ENCODE data around the gene CHID1.

The CHID1 gene

GRCh38 chr11:914204-914603 is 3.6 kb upstream of the CHID1 start:
- TF ChIP-seq EZH2phosphoT487 (IDR thresholded peaks at IDR 0.05; ENCODE audit: borderline replicate concordance, low read length) (no peak), CTCF (IDR thresholded peaks at IDR 0.05; ENCODE audit: low read depth, low read length, poor library complexity, severe bottlenecking) (no peak)
- Histone ChIP-seq H3K4me2 (ENCODE audit: low read length) (no peak overlapping the region), H3K4me1 (ENCODE audit: control insufficient read depth, low read length) (peaks cover 16% of the 10 kb centered on the region), H3K27me3 (ENCODE audit: control insufficient read depth, low read length) (no peaks in the 10 kb centered on the region), H3K4me3 (ENCODE audit: low read length) (no peak overlapping the region), H3K27ac (ENCODE audit: low read depth, low read length) (no peak overlapping the region), H3K36me3 (ENCODE audit: control insufficient read depth, low read length) (peaks cover 6% of the 10 kb centered on the region), H3K9me3 (ENCODE audit: control insufficient read depth, insufficient read depth, low read length) (no peaks in the 10 kb centered on the region), H3K9me2 (replicated peaks; ENCODE audit: control insufficient read depth, low read length) (no peaks in the 10 kb centered on the region), H3K79me2 (ENCODE audit: control insufficient read depth, low read length) (peaks cover 14% of the 10 kb centered on the region), H4K20me1 (ENCODE audit: control insufficient read depth, insufficient read depth, low read depth, low read length) (no peaks in the 10 kb centered on the region), H3F3A (ENCODE audit: control insufficient read depth, insufficient read depth) (no peaks in the 10 kb centered on the region)

- Histone ChIP-seq H3K36me3 (ENCODE audit: control insufficient read depth, low read length) (peaks cover 16% of the 10 kb centered on the region), H3K27me3 (ENCODE audit: control insufficient read depth, low read length) (no peaks in the 10 kb centered on the region), H3F3A (ENCODE audit: control insufficient read depth, insufficient read depth) (no peaks in the 10 kb centered on the region), H3K4me2 (ENCODE audit: low read length) (no peak overlapping the region), H3K9me2 (replicated peaks; ENCODE audit: control insufficient read depth, low read length) (no peaks in the 10 kb centered on the region), H4K20me1 (ENCODE audit: control insufficient read depth, insufficient read depth, low read depth, low read length) (no peaks in the 10 kb centered on the region), H3K4me3 (ENCODE audit: low read length) (no peak overlapping the region), H3K27ac (ENCODE audit: low read depth, low read length) (no peak overlapping the region), H3K4me1 (ENCODE audit: control insufficient read depth, low read length) (peaks cover 20% of the 10 kb centered on the region), H3K79me2 (ENCODE audit: control insufficient read depth, low read length) (peaks cover 25% of the 10 kb centered on the region), H3K9me3 (ENCODE audit: control insufficient read depth, insufficient read depth, low read length) (no peaks in the 10 kb centered on the region)
- no peak for TF ChIP-seq EZH2phosphoT487 (IDR thresholded peaks at IDR 0.05; ENCODE audit: borderline replicate concordance, low read length)
- no peak for TF ChIP-seq CTCF (IDR thresholded peaks at IDR 0.05; ENCODE audit: low read depth, low read length, poor library complexity, severe bottlenecking)
Observed at GRCh38 chr11:913043-913442, 2.4 kb upstream of the CHID1 start.

GRCh38 chr11:912266-912665 is 1.7 kb upstream of the CHID1 start:
- Histone ChIP-seq H3K4me2 (ENCODE audit: low read length) (no peak overlapping the region), H3K27me3 (ENCODE audit: control insufficient read depth, low read length) (no peaks in the 10 kb centered on the region), H3K27ac (ENCODE audit: low read depth, low read length) (no peak overlapping the region), H3F3A (ENCODE audit: control insufficient read depth, insufficient read depth) (no peaks in the 10 kb centered on the region), H3K4me1 (ENCODE audit: control insufficient read depth, low read length) (peaks cover 24% of the 10 kb centered on the region), H3K79me2 (ENCODE audit: control insufficient read depth, low read length) (peaks cover 33% of the 10 kb centered on the region), H3K9me2 (replicated peaks; ENCODE audit: control insufficient read depth, low read length) (no peaks in the 10 kb centered on the region), H3K9me3 (ENCODE audit: control insufficient read depth, insufficient read depth, low read length) (no peaks in the 10 kb centered on the region), H4K20me1 (ENCODE audit: control insufficient read depth, insufficient read depth, low read depth, low read length) (0 out of 2 replicates have a peak, but pooled peaks cover 3% of the 10 kb centered on the region), H3K36me3 (ENCODE audit: control insufficient read depth, low read length) (peaks cover 22% of the 10 kb centered on the region), H3K4me3 (ENCODE audit: low read length) (no peak overlapping the region)
- no peak for TF ChIP-seq EZH2phosphoT487 (IDR thresholded peaks at IDR 0.05; ENCODE audit: borderline replicate concordance, low read length)
- no peak for TF ChIP-seq CTCF (IDR thresholded peaks at IDR 0.05; ENCODE audit: low read depth, low read length, poor library complexity, severe bottlenecking)

GRCh38 chr11:911890-912219 is 1.2 kb upstream of the CHID1 start:
- no peaks in the 10 kb centered on the region for H3K9me3 ChIP-seq (ENCODE audit: control insufficient read depth, insufficient read depth, low read length)
- peaks cover 36% of the 10 kb centered on the region for H3K79me2 ChIP-seq (ENCODE audit: control insufficient read depth, low read length)
- H3K4me3 ChIP-seq (ENCODE audit: low read length), result peak overlapping the region; percentile 98
- H3K27ac ChIP-seq (ENCODE audit: low read depth, low read length), result no peak overlapping the region
- peaks cover 22% of the 10 kb centered on the region for H3K36me3 ChIP-seq (ENCODE audit: control insufficient read depth, low read length)
- TF ChIP-seq CTCF (IDR thresholded peaks at IDR 0.05; ENCODE audit: low read depth, low read length, poor library complexity, severe bottlenecking) (no peak), EZH2phosphoT487 (IDR thresholded peaks at IDR 0.05; ENCODE audit: borderline replicate concordance, low read length) (no peak)
- H3F3A ChIP-seq (ENCODE audit: control insufficient read depth, insufficient read depth), result no peaks in the 10 kb centered on the region
- H3K27me3 ChIP-seq (ENCODE audit: control insufficient read depth, low read length), result no peaks in the 10 kb centered on the region
- peak overlapping the region; percentile 98 for H3K4me2 ChIP-seq (ENCODE audit: low read length)
- no peaks in the 10 kb centered on the region for H3K9me2 ChIP-seq (replicated peaks; ENCODE audit: control insufficient read depth, low read length)
- H3K4me1 ChIP-seq (ENCODE audit: control insufficient read depth, low read length), result peaks cover 24% of the 10 kb centered on the region
- 0 out of 2 replicates have a peak, but pooled peaks cover 3% of the 10 kb centered on the region for H4K20me1 ChIP-seq (ENCODE audit: control insufficient read depth, insufficient read depth, low read depth, low read length)
